Measurements from ENCODE around the gene ST6GALNAC5.
"Not testable (repeated sequence)": the region's sequence is repeated elsewhere in the genome, so short reads cannot be mapped to it uniquely, and the experiment has no call there.

The ST6GALNAC5 gene

DNA sequence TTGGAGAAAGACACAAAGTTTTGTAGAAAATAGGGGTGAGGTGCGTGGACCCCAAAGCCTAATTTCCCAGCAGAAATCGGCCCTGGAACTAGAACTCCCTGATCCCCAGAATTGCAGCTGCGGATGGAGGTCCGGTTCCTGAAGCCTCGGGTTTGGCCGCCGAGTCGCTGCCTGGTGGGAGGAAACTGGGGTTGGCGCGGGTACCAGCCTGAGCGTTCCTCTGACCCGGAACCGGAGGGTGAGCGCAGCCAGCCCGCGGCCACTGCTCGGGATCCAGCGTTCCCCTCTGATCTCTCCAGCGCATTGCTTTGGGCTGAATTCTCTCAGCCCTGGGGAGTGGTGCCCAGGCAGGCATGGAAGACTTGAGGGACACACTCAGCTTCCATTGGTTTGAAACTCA lies 1.6 kb downstream of the ST6GALNAC5 start:
- CTCF ChIA-PET: interaction anchor here (0.6 kb wide), 1 partner anchor 59 kb away, joined by 3 read pairs; no protein-coding TSS in a partner anchor
- POLR2A ChIA-PET (ENCODE audit: low non-redundant PET): no interaction called here
- DNase-seq (ENCODE audit: low spot score): no peak
- TF ChIP-seq, protein P1, sequence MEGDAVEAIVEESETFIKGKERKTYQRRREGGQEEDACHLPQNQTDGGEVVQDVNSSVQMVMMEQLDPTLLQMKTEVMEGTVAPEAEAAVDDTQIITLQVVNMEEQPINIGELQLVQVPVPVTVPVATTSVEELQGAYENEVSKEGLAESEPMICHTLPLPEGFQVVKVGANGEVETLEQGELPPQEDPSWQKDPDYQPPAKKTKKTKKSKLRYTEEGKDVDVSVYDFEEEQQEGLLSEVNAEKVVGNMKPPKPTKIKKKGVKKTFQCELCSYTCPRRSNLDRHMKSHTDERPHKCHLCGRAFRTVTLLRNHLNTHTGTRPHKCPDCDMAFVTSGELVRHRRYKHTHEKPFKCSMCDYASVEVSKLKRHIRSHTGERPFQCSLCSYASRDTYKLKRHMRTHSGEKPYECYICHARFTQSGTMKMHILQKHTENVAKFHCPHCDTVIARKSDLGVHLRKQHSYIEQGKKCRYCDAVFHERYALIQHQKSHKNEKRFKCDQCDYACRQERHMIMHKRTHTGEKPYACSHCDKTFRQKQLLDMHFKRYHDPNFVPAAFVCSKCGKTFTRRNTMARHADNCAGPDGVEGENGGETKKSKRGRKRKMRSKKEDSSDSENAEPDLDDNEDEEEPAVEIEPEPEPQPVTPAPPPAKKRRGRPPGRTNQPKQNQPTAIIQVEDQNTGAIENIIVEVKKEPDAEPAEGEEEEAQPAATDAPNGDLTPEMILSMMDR (conservative IDR thresholded peaks at IDR 0.05; ENCODE audit: low read depth): no peak
- no peak overlapping the region for H3K27ac ChIP-seq

DNA sequence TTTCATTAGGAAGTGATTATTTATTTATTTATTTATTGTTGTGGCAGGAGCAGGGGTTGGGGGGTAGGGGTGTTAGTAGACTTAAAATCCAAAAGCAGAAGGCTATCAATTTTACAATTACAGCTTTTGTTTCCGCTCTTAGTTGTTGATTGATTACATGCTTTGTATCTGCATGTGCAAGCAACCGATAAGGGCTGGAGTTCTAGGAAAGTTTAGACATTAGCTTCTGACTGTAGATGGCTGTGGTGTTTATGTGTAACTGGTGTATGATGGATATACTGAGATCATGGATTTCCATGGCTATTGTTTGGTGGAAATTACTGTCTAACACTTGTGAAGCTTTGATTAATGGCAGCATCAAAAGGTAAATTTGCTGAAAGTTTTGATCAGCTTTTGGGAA lies 2.8 kb downstream of the ST6GALNAC5 start:
- ChIA-PET POLR2A (ENCODE audit: low non-redundant PET) (no interaction called here), CTCF (interaction anchor here (0.6 kb wide), 1 partner anchor 178 kb away, joined by 3 read pairs; no protein-coding TSS in a partner anchor)
- TF ChIP-seq, protein P1 (conservative IDR thresholded peaks at IDR 0.05; ENCODE audit: low read depth): no peak
- no peak for DNase-seq (ENCODE audit: low spot score)
- no peak overlapping the region for H3K27ac ChIP-seq

DNA sequence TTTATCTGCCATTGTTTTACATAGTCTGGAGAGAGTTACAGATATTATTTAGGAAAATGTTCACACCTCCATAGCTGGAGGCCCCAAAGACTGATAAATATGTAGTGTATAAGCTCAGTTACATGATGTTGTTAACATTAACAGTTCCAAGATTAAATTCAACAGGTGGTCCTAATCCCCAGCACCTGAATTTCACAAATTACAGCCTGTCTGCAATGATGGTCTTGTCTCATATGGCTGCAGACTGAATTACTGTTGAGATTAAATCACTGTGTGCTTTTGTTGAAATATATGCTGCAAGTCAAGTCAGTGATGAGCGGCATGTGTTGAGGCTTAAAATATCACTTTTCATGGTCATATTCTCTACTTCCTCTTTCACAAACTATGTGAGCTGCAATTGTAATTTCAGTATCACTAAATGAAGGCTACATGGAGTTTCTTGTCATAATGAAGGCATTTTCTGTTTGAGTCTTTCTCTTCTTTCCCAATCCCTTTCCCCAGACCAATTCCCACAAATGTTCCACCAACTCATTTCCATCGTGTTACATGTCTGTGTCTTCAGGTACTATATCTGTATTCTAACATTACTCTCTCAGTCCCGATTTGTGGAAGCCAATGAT lies 4.2 kb downstream of the ST6GALNAC5 start:
- DNase-seq (ENCODE audit: low spot score): no peak
- ChIA-PET POLR2A (ENCODE audit: low non-redundant PET) (no interaction called here), CTCF (interaction anchor here (0.5 kb wide), 1 partner anchor 164 kb away, joined by 3 read pairs; no protein-coding TSS in a partner anchor)
- TF ChIP-seq, protein P1 (conservative IDR thresholded peaks at IDR 0.05; ENCODE audit: low read depth): no peak
- no peak overlapping the region for H3K27ac ChIP-seq

DNA sequence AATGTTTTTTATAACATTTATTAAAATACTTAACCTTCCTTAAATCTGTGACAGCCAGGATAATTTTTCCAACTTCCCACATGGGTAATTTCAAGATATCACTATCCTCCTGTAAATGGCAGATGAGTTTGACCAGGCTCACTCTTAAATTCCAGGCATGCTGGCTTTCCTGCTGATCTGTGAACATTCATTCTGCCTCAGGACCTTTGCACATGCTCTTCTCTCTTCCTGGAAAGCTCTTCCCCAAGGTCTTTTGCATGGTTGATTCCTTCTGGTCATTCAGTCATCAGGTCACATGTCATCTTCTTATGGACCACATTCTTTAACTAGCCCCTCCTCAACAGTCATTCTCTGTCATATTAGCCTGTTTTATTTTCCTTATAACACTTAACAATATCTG lies 5.7 kb downstream of the ST6GALNAC5 start:
- CTCF ChIA-PET: interaction anchor here (0.5 kb wide), 1 partner anchor 51 kb away, joined by 4 read pairs; no protein-coding TSS in a partner anchor
- TF ChIP-seq, protein P1 (conservative IDR thresholded peaks at IDR 0.05; ENCODE audit: low read depth): no peak
- H3K27ac ChIP-seq: no peak overlapping the region
- POLR2A ChIA-PET (ENCODE audit: low non-redundant PET): no interaction called here
- DNase-seq (ENCODE audit: low spot score): no peak

DNA sequence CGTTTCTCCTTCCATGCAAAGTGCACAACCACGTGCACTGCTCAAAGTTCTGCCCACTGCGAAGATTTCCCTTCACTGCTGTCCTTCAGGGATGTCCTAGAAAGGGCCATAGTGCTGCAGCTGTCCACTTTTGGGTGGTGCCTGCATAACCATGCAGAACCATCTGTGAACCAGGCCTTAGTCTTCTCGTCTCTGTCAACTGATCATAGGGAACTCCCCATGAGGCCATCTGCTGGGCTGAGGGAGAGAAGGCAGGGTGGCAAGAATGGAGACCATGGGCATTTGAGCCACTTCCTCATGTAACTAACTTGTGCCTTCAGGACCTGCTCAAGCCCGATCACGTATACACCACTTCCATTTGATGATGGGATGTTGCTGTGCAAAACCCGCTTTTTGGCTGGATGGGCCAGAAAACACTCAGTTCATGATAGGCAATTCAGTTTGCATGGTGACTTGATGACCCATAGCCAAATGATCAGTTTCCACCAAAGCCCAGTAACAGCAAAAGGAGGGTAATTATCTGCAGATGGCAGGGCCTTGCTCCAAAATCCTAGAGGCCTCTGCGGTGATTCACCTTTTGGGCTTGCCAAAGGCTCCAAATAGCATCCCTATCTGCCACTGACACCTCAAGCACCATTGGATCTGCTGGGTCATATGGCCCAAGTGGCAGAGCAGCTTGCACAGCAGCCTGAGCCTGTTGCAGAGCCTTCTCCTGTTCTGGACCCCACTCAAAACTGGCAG lies 9.5 kb downstream of the ST6GALNAC5 start:
- H3K27ac ChIP-seq: no peak overlapping the region
- ChIA-PET CTCF (no interaction called here), POLR2A (ENCODE audit: low non-redundant PET) (no interaction called here)
- TF ChIP-seq, protein P1 (conservative IDR thresholded peaks at IDR 0.05; ENCODE audit: low read depth): no peak
- no peak for DNase-seq (ENCODE audit: low spot score)

DNA sequence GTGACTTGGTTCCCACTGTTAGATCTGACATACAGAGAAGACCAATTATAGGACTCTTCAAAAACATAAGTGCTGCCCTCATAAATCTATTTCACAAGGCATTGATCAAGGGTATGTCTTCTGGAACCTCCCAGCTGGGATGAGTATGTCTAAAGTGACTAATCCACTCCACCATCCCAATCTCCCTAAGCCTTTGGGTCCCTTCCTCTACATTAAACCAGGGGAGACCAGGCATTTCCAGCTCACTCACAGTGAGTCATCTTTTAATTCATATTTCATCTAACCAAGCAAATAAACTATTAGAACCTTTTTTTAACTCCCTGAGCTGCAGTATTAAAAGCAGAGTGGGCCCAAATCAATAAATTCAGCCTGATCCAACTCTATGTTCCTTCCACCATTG lies 11.7 kb downstream of the ST6GALNAC5 start:
- DNase-seq (ENCODE audit: low spot score); H3K27ac ChIP-seq; POLR2A ChIA-PET (ENCODE audit: low non-redundant PET): not testable (repeated sequence)
- CTCF ChIA-PET: interaction anchor here (0.7 to 0.8 kb wide), 3 partner anchors 24 to 645 kb away, joined by 3 read pairs; no protein-coding TSS in a partner anchor

DNA sequence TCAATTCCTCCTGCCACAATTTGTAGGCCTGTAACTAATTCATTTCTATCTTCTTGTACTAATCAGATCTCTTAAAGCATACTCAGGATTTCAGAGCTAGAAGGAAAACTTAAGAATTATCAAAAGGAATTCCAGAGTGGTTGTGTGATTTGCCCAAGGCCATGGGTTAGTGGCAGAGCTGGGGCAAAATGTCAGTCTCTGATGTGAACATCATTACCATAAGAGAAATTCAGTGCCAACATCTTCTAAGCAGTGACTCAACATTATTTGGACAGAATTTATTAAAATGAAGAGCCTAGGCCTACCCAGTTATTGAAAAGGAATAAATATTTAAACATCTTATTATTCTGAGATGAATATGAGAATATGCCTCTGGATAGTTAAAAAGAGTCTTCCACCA lies 14.5 kb downstream of the ST6GALNAC5 start:
- DNase-seq (ENCODE audit: low spot score): no peak
- no peak overlapping the region for H3K27ac ChIP-seq
- POLR2A ChIA-PET (ENCODE audit: low non-redundant PET): no interaction called here
- TF ChIP-seq, protein P1 (conservative IDR thresholded peaks at IDR 0.05; ENCODE audit: low read depth): no peak
- CTCF ChIA-PET: no interaction called here
